ENCODE data around the gene DEUP1.

GRCh38 chr11:93323747-93324146 is 6.8 kb upstream of the DEUP1 start:
- TF ChIP-seq, protein P1, sequence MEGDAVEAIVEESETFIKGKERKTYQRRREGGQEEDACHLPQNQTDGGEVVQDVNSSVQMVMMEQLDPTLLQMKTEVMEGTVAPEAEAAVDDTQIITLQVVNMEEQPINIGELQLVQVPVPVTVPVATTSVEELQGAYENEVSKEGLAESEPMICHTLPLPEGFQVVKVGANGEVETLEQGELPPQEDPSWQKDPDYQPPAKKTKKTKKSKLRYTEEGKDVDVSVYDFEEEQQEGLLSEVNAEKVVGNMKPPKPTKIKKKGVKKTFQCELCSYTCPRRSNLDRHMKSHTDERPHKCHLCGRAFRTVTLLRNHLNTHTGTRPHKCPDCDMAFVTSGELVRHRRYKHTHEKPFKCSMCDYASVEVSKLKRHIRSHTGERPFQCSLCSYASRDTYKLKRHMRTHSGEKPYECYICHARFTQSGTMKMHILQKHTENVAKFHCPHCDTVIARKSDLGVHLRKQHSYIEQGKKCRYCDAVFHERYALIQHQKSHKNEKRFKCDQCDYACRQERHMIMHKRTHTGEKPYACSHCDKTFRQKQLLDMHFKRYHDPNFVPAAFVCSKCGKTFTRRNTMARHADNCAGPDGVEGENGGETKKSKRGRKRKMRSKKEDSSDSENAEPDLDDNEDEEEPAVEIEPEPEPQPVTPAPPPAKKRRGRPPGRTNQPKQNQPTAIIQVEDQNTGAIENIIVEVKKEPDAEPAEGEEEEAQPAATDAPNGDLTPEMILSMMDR (IDR thresholded peaks at IDR 0.05; ENCODE audit: low read length) = no peak
- TF ChIP-seq EZH2 (IDR thresholded peaks at IDR 0.05; ENCODE audit: borderline replicate concordance, low read length) = no peak
